Measurements from ENCODE around the gene FERMT1. TPM values are rescaled to one million over a fixed set of nuclear protein-coding genes. Genes with fewer than 3 reads are reported as not detected.

The FERMT1 gene
- total RNA-seq, 1 experiment from 2014 or later, result 70.8 TPM

DNA sequence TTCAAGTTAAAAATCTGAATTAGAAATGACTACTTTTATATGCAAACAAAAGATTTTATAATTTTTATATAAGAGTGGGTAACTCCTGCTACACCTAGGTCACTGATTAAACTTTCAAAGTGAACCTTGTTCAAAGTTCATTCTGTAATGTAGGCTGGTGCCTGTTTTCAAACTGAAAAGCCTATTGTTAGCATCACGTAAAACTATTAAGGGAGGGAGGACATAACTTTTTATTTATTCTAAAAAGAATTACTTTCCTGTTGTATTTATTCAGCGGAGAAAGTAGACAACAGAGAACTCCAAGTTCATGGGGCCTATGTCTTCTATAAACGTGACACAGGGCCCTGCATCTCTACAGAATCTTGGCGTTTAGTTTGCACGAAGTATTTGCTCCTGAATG, 27.4 kb downstream of the FERMT1 start:
- intact Hi-C loops (cut with micrococcal nuclease), result no loop called here
- TF ChIP-seq EZH2 (IDR thresholded peaks at IDR 0.05; ENCODE audit: low read length, unreplicated experiment), result no peak
- TF ChIP-seq EZH2phosphoT487 (IDR thresholded peaks at IDR 0.05; ENCODE audit: borderline replicate concordance, low read length), result no peak
- TF ChIP-seq CTCF (conservative IDR thresholded peaks at IDR 0.05; ENCODE audit: low read depth, low read length), result no peak
- Histone ChIP-seq H3K4me1 (ENCODE audit: insufficient read depth, low read length) (no peaks in the 10 kb centered on the region), H3K27ac (ENCODE audit: low read length) (no peak overlapping the region), H3K79me2 (ENCODE audit: low read length) (no peaks in the 10 kb centered on the region), H4K20me1 (ENCODE audit: low read length) (no peaks in the 10 kb centered on the region), H3K9me3 (ENCODE audit: low read length) (no peaks in the 10 kb centered on the region), H2AFZ (ENCODE audit: low read length) (no peak overlapping the region), H3F3A (ENCODE audit: low read length, unreplicated experiment) (no peaks in the 10 kb centered on the region), H3K4me2 (ENCODE audit: low read length) (no peak overlapping the region), H3K4me3 (ENCODE audit: low read length) (no peak overlapping the region), H3K9ac (ENCODE audit: low read length) (no peak overlapping the region), H3K9me2 (replicated peaks; ENCODE audit: low read length) (no peaks in the 10 kb centered on the region), H3K27me3 (ENCODE audit: low read length) (no peaks in the 10 kb centered on the region), H3K36me3 (ENCODE audit: low read depth, low read length) (peaks cover 63% of the 10 kb centered on the region)
- DNase-seq, result no peak
- BruUV-seq (replicated peaks), result no TSS peak
- CTCF ChIA-PET, result no interaction called here
- ATAC-seq, result no peak
- POLR2A ChIA-PET (ENCODE audit: unreplicated experiment), result no interaction called here

GRCh38 chr20:6094565-6094964, 28.3 kb downstream of the FERMT1 start:
- no peak overlapping the region for H3K4me2 ChIP-seq (ENCODE audit: low read length)
- ChIA-PET CTCF (no interaction called here), POLR2A (ENCODE audit: unreplicated experiment) (interaction anchor here (0.6 kb wide), 1 partner anchor 584 kb away, joined by 3 read pairs; no protein-coding TSS in a partner anchor)
- H3K4me3 ChIP-seq (ENCODE audit: low read length), result no peak overlapping the region
- no peak overlapping the region for H3K27ac ChIP-seq (ENCODE audit: low read length)
- TF ChIP-seq EZH2 (IDR thresholded peaks at IDR 0.05; ENCODE audit: low read length, unreplicated experiment), result no peak
- no peak for TF ChIP-seq EZH2phosphoT487 (IDR thresholded peaks at IDR 0.05; ENCODE audit: borderline replicate concordance, low read length)
- TF ChIP-seq CTCF (conservative IDR thresholded peaks at IDR 0.05; ENCODE audit: low read depth, low read length), result no peak
- H3K79me2 ChIP-seq (ENCODE audit: low read length), result no peaks in the 10 kb centered on the region
- H4K20me1 ChIP-seq (ENCODE audit: low read length), result no peaks in the 10 kb centered on the region
- no peaks in the 10 kb centered on the region for H3K4me1 ChIP-seq (ENCODE audit: insufficient read depth, low read length)
- intact Hi-C loops (cut with micrococcal nuclease), result no loop called here
- no TSS peak for BruUV-seq (replicated peaks)
- no peak for ATAC-seq
- peaks cover 60% of the 10 kb centered on the region for H3K36me3 ChIP-seq (ENCODE audit: low read depth, low read length)
- H2AFZ ChIP-seq (ENCODE audit: low read length), result no peak overlapping the region
- no peak for DNase-seq
- H3K27me3 ChIP-seq (ENCODE audit: low read length), result no peaks in the 10 kb centered on the region
- H3F3A ChIP-seq (ENCODE audit: low read length, unreplicated experiment), result no peaks in the 10 kb centered on the region
- no peaks in the 10 kb centered on the region for H3K9me3 ChIP-seq (ENCODE audit: low read length)
- no peak overlapping the region for H3K9ac ChIP-seq (ENCODE audit: low read length)
- no peaks in the 10 kb centered on the region for H3K9me2 ChIP-seq (replicated peaks; ENCODE audit: low read length)

DNA sequence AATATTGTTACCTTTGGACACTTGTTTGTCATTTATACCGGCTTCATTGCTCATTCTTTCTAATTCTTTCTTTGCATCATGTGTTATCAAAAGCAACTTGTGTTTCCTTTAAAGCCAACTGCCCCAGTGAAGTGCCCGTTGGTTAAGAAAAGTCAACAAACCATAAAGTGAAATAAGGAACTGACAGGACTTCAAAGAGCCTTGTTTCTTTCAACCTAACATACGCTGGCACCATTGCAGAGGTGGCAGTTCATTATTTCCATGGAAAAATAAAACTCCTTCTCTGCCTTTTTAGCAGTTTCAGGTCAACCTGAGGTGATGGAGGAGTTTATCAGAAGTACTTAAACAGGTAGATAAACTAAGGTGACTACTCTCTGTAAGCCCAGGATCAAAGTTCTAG, 28.8 kb downstream of the FERMT1 start:
- ChIA-PET CTCF (no interaction called here), POLR2A (ENCODE audit: unreplicated experiment) (no interaction called here)
- no peak overlapping the region for H3K4me2 ChIP-seq (ENCODE audit: low read length)
- H3F3A ChIP-seq (ENCODE audit: low read length, unreplicated experiment), result no peaks in the 10 kb centered on the region
- no peaks in the 10 kb centered on the region for H3K4me1 ChIP-seq (ENCODE audit: insufficient read depth, low read length)
- H3K4me3 ChIP-seq (ENCODE audit: low read length), result no peak overlapping the region
- H3K9me2 ChIP-seq (replicated peaks; ENCODE audit: low read length), result no peaks in the 10 kb centered on the region
- TF ChIP-seq CTCF (conservative IDR thresholded peaks at IDR 0.05; ENCODE audit: low read depth, low read length), result no peak
- TF ChIP-seq EZH2 (IDR thresholded peaks at IDR 0.05; ENCODE audit: low read length, unreplicated experiment), result no peak
- TF ChIP-seq EZH2phosphoT487 (IDR thresholded peaks at IDR 0.05; ENCODE audit: borderline replicate concordance, low read length), result no peak
- H4K20me1 ChIP-seq (ENCODE audit: low read length), result no peaks in the 10 kb centered on the region
- no peaks in the 10 kb centered on the region for H3K79me2 ChIP-seq (ENCODE audit: low read length)
- H3K36me3 ChIP-seq (ENCODE audit: low read depth, low read length), result peaks cover 60% of the 10 kb centered on the region
- H3K27ac ChIP-seq (ENCODE audit: low read length), result no peak overlapping the region
- intact Hi-C loops (cut with micrococcal nuclease), result no loop called here
- ATAC-seq (no peak), DNase-seq (no peak)
- no peaks in the 10 kb centered on the region for H3K27me3 ChIP-seq (ENCODE audit: low read length)
- no peak overlapping the region for H3K9ac ChIP-seq (ENCODE audit: low read length)
- no peak overlapping the region for H2AFZ ChIP-seq (ENCODE audit: low read length)
- H3K9me3 ChIP-seq (ENCODE audit: low read length), result no peaks in the 10 kb centered on the region
- TSS peak; percentile 14 for BruUV-seq (replicated peaks)

Measured in PC-3 (cell line).